GM23338 (cell line): ENCODE measurements around the gene FES. TPM values are rescaled to one million over a fixed set of nuclear protein-coding genes. Genes with fewer than 3 reads are reported as not detected.
A peak's percentile ranks its signal among the peaks of the same experiment; 100 is the strongest.

ENCODE experiments used
- ATAC-seq: fragments of 200-7000 bp; cut with Tn5 transposase; 3 replicates; pipeline ENCODE4 v1.9.1; 2020
- DNase-seq: peaks from one replicate; pipeline ENCODE4 v3.0.0-alpha.2; 2015; ENCODE audit warnings: low spot score
- H2AFZ ChIP-seq: fragments of 200-600 bp; sonication (generic); 2 replicates; pipeline ENCODE4 v1.8.0; 2016; ENCODE audit warnings: antibody characterized with exemption, mild to moderate bottlenecking, moderate library complexity
- H3F3A ChIP-seq: fragments of 200-600 bp; sonication (generic); replicated peaks from 2 replicates; pipeline ENCODE4 v1.8.0; 2017; ENCODE audit warnings: antibody characterized with exemption, mixed run types, low read depth
- H3K27ac ChIP-seq: fragments of 200-600 bp; sonication (generic); 2 replicates; pipeline ENCODE4 v1.6.1; 2016; ENCODE audit warnings: low read depth
- H3K27me3 ChIP-seq: fragments of 200-600 bp; sonication (generic); 2 replicates; pipeline ENCODE4 v1.8.0; 2016; ENCODE audit warnings: mild to moderate bottlenecking, mixed run types, moderate library complexity; ENCODE audit not compliant: insufficient read depth
- H3K36me3 ChIP-seq: fragments of 200-600 bp; sonication (generic); 2 replicates; pipeline ENCODE4 v1.8.0; 2016; ENCODE audit warnings: mild to moderate bottlenecking; ENCODE audit not compliant: insufficient read depth
- H3K4me1 ChIP-seq: fragments of 200-600 bp; sonication (generic); 2 replicates; pipeline ENCODE4 v1.8.0; 2016; ENCODE audit warnings: mild to moderate bottlenecking, moderate library complexity; ENCODE audit not compliant: insufficient read depth
- H3K4me2 ChIP-seq: fragments of 200-600 bp; sonication (generic); 2 replicates; pipeline ENCODE4 v1.7.1; 2017; ENCODE audit warnings: mixed run types
- H3K4me3 ChIP-seq: fragments of 200-600 bp; sonication (generic); 2 replicates; pipeline ENCODE4 v1.6.1; 2016; ENCODE audit warnings: mixed run types
- H3K79me2 ChIP-seq: fragments of 200-600 bp; sonication (generic); replicated peaks from 2 replicates; pipeline ENCODE4 v1.8.0; 2017; ENCODE audit warnings: mild to moderate bottlenecking; ENCODE audit not compliant: insufficient read depth
- H3K9me2 ChIP-seq: fragments of 200-600 bp; sonication (generic); 2 replicates; pipeline ENCODE4 v1.8.0; 2017; ENCODE audit not compliant: insufficient read depth
- H4K20me1 ChIP-seq: fragments of 200-600 bp; sonication (generic); replicated peaks from 2 replicates; pipeline ENCODE4 v1.8.0; 2017; ENCODE audit warnings: mild to moderate bottlenecking; ENCODE audit not compliant: insufficient read depth
- H3K27ac Mint-ChIP-seq: 2 replicates; pipeline ENCODE4 v1.8.0; 2020; ENCODE audit warnings: inconsistent platforms, mild to moderate bottlenecking, moderate library complexity, mixed read lengths
- H3K27me3 Mint-ChIP-seq: 3 replicates; pipeline ENCODE4 v1.8.0; 2022; ENCODE audit warnings: low read depth, mild to moderate bottlenecking, moderate library complexity, mixed read lengths, inconsistent platforms; ENCODE audit not compliant: insufficient read depth, poor library complexity
- H3K36me3 Mint-ChIP-seq: 3 replicates; pipeline ENCODE4 v1.8.0; 2021; ENCODE audit warnings: low read depth, mild to moderate bottlenecking, inconsistent platforms, moderate library complexity, mixed read lengths
- H3K4me1 Mint-ChIP-seq: 3 replicates; pipeline ENCODE4 v1.8.0; 2020; ENCODE audit warnings: mild to moderate bottlenecking, inconsistent platforms, mixed read lengths
- H3K4me3 Mint-ChIP-seq: 3 replicates; pipeline ENCODE4 v1.8.0; 2021; ENCODE audit warnings: moderate library complexity, mild to moderate bottlenecking, inconsistent platforms, mixed read lengths
- H3K9me3 Mint-ChIP-seq: 3 replicates; pipeline ENCODE4 v1.8.0; 2020; ENCODE audit warnings: moderate library complexity, mild to moderate bottlenecking, inconsistent platforms, mixed read lengths
- polyA plus RNA-seq: library from polyadenylated mRNA; unstranded; fragments of >200 nt; fragmentation: Nextera tagmentation; extraction: Ambion mirVana; gene quantifications from 2 replicates; pipeline ENCODE4 v1.2.1, GENCODE V29; 2016
- total RNA-seq: library from RNA; depleted of rRNA; stranded (reverse); fragments of >200 nt; shearing (Covaris generic); gene quantifications from 2 replicates; pipeline ENCODE4 v1.2.3, GENCODE V29; 2014
- TF ChIP-seq, protein P1 (sequence below), 2 experiments: fragments of 200-600 bp in 1 of 2; sonication (generic) in 1 of 2; conservative IDR thresholded peaks; 2 replicates each; pipeline versions ENCODE4 v1.5.1 to v1.6.1; 2016 to 2017; ENCODE audit warnings: antibody characterized with exemption in 2 of 2, low read depth in 2 of 2, mild to moderate bottlenecking in 2 of 2, moderate library complexity in 1 of 2
- TF ChIP-seq, protein P2 (sequence below): IDR thresholded peaks from 2 replicates; pipeline ENCODE4 v1.6.1; 2016; ENCODE audit warnings: antibody characterized with exemption
- TF ChIP-seq, protein P3 (sequence below): fragments of 250-450 bp; sonication (Bioruptor Pico); IDR thresholded peaks from 2 replicates; pipeline ENCODE4 v1.5.0; 2020; ENCODE audit warnings: mild to moderate bottlenecking, moderate library complexity

FES gene
- total and polyA plus RNA-seq, 2 experiments from 2014 or later: 2.7 to 14.4 TPM

DNA sequence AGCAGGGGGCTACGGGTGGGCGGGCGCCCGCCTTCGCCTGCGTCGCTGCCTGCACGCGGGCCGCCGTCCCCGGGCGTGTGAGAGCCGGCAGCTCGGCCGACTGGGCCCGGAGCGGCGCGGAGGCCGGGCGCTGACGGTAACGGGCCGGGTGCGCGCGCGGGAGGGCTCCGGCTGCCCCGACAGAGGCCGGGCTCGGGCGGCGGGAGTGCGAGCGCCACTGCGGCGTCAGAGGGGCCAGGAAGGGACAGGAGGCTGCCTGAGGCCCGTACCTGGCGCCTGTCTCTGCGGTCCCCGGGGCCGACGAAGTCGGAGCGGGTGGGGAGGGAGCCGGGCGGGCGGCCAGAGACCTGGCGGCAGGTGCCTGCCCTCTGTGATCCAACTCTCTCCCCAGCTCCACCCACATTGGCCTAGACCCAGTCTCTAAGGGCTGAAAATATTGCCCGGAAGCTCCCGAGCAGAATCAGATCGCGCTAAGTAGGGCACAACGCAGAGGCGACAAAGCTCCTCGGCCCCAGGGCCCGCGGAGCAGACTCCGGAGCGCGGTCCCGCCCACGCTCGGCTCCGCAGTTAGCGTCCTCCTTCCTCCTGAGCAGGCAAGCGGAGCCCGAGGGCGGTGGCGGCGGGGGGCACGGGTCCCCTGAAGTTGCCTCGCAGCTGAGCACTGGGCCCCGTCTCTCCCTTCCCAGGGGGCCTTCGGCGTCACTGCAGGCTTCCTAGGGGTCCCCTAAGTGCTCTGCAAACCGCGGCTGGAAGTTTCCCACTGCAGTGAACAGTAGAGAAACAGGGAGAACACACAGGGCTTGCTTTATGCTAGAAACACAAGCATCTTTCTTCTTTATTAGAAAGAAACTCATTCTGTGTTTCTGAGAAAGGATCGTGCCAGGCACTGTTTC, 18.8 kb downstream of the FES start, which contains the start of gene MAN2A2:
Gene MAN2A2 (plus strand): TSS at position 463 of the 893 bp plus-strand sequence. CDS start 906 bp downstream, outside the sequence.
- Mint-ChIP-seq H3K9me3 (no peaks in the 10 kb centered on the region; the same call in 2 of the 3 replicates), H3K27ac (no peak within 1 kb of the TSS), H3K27me3 (peaks cover 24% of the 10 kb centered on the region), H3K36me3 (peaks cover 11% of the 10 kb centered on the region), H3K4me3 (peak within 1 kb of the TSS; percentile 86), H3K4me1 (peaks cover 15% of the 10 kb centered on the region)
- H3K4me2 ChIP-seq: peak within 1 kb of the TSS; percentile 81
- peak; percentile 70 for DNase-seq
- no peaks in the 10 kb centered on the region for H3K79me2 ChIP-seq
- H3K4me3 ChIP-seq: peak within 1 kb of the TSS; percentile 84
- peaks cover 18% of the 10 kb centered on the region for H3K4me1 ChIP-seq
- TF ChIP-seq, protein P1, sequence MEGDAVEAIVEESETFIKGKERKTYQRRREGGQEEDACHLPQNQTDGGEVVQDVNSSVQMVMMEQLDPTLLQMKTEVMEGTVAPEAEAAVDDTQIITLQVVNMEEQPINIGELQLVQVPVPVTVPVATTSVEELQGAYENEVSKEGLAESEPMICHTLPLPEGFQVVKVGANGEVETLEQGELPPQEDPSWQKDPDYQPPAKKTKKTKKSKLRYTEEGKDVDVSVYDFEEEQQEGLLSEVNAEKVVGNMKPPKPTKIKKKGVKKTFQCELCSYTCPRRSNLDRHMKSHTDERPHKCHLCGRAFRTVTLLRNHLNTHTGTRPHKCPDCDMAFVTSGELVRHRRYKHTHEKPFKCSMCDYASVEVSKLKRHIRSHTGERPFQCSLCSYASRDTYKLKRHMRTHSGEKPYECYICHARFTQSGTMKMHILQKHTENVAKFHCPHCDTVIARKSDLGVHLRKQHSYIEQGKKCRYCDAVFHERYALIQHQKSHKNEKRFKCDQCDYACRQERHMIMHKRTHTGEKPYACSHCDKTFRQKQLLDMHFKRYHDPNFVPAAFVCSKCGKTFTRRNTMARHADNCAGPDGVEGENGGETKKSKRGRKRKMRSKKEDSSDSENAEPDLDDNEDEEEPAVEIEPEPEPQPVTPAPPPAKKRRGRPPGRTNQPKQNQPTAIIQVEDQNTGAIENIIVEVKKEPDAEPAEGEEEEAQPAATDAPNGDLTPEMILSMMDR (conservative IDR thresholded peaks at IDR 0.05; ENCODE audit: low read depth in 2 of 2): no peak
- TF ChIP-seq, protein P2, sequence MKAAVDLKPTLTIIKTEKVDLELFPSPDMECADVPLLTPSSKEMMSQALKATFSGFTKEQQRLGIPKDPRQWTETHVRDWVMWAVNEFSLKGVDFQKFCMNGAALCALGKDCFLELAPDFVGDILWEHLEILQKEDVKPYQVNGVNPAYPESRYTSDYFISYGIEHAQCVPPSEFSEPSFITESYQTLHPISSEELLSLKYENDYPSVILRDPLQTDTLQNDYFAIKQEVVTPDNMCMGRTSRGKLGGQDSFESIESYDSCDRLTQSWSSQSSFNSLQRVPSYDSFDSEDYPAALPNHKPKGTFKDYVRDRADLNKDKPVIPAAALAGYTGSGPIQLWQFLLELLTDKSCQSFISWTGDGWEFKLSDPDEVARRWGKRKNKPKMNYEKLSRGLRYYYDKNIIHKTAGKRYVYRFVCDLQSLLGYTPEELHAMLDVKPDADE: no peak
- TF ChIP-seq, protein P3, sequence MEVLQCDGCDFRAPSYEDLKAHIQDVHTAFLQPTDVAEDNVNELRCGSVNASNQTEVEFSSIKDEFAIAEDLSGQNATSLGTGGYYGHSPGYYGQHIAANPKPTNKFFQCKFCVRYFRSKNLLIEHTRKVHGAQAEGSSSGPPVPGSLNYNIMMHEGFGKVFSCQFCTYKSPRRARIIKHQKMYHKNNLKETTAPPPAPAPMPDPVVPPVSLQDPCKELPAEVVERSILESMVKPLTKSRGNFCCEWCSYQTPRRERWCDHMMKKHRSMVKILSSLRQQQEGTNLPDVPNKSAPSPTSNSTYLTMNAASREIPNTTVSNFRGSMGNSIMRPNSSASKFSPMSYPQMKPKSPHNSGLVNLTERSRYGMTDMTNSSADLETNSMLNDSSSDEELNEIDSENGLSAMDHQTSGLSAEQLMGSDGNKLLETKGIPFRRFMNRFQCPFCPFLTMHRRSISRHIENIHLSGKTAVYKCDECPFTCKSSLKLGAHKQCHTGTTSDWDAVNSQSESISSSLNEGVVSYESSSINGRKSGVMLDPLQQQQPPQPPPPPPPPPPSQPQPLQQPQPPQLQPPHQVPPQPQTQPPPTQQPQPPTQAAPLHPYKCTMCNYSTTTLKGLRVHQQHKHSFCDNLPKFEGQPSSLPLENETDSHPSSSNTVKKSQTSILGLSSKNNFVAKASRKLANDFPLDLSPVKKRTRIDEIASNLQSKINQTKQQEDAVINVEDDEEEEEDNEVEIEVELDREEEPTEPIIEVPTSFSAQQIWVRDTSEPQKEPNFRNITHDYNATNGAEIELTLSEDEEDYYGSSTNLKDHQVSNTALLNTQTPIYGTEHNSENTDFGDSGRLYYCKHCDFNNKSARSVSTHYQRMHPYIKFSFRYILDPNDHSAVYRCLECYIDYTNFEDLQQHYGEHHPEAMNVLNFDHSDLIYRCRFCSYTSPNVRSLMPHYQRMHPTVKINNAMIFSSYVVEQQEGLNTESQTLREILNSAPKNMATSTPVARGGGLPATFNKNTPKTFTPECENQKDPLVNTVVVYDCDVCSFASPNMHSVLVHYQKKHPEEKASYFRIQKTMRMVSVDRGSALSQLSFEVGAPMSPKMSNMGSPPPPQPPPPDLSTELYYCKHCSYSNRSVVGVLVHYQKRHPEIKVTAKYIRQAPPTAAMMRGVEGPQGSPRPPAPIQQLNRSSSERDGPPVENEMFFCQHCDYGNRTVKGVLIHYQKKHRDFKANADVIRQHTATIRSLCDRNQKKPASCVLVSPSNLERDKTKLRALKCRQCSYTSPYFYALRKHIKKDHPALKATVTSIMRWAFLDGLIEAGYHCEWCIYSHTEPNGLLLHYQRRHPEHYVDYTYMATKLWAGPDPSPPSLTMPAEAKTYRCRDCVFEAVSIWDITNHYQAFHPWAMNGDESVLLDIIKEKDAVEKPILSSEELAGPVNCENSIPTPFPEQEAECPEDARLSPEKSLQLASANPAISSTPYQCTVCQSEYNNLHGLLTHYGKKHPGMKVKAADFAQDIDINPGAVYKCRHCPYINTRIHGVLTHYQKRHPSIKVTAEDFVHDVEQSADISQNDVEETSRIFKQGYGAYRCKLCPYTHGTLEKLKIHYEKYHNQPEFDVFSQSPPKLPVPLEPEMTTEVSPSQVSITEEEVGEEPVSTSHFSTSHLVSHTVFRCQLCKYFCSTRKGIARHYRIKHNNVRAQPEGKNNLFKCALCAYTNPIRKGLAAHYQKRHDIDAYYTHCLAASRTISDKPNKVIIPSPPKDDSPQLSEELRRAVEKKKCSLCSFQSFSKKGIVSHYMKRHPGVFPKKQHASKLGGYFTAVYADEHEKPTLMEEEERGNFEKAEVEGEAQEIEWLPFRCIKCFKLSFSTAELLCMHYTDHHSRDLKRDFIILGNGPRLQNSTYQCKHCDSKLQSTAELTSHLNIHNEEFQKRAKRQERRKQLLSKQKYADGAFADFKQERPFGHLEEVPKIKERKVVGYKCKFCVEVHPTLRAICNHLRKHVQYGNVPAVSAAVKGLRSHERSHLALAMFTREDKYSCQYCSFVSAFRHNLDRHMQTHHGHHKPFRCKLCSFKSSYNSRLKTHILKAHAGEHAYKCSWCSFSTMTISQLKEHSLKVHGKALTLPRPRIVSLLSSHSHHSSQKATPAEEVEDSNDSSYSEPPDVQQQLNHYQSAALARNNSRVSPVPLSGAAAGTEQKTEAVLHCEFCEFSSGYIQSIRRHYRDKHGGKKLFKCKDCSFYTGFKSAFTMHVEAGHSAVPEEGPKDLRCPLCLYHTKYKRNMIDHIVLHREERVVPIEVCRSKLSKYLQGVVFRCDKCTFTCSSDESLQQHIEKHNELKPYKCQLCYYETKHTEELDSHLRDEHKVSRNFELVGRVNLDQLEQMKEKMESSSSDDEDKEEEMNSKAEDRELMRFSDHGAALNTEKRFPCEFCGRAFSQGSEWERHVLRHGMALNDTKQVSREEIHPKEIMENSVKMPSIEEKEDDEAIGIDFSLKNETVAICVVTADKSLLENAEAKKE: no peak
- H3K27me3 ChIP-seq: peaks cover 24% of the 10 kb centered on the region
- no peaks in the 10 kb centered on the region for H3K9me2 ChIP-seq
- peak within 1 kb of the TSS; percentile 27; the same call in 1 of the 2 replicates for H3K27ac ChIP-seq
- H2AFZ ChIP-seq: peak within 1 kb of the TSS; percentile 93
- ATAC-seq: peak; percentile 51
- peaks cover 15% of the 10 kb centered on the region for H3F3A ChIP-seq
- H4K20me1 ChIP-seq: no peaks in the 10 kb centered on the region
- no peaks in the 10 kb centered on the region for H3K36me3 ChIP-seq
